Uterus (tissue), 2 donors: ENCODE data around the gene TPCN1.

Source experiments
- POLR2A ChIP-seq, 2 donors: fragments of 450-650 bp; IDR thresholded peaks; one replicate each; pipeline ENCODE4 v1.6.1; 2016; ENCODE audit warnings: antibody characterized with exemption in 2 of 2, mild to moderate bottlenecking in 1 of 2, moderate library complexity in 1 of 2
- TF ChIP-seq, protein P1 (sequence below), 4 experiments: fragments of 200-600 bp in 2 of 4; fragments of 450-650 bp in 2 of 4; sonication (generic) in 2 of 4; IDR thresholded peaks; one replicate each; pipeline ENCODE4 v1.5.1; 2016 to 2019; ENCODE audit warnings: antibody characterized with exemption in 4 of 4, mild to moderate bottlenecking in 2 of 4, moderate library complexity in 1 of 4

- TF ChIP-seq, protein P1, sequence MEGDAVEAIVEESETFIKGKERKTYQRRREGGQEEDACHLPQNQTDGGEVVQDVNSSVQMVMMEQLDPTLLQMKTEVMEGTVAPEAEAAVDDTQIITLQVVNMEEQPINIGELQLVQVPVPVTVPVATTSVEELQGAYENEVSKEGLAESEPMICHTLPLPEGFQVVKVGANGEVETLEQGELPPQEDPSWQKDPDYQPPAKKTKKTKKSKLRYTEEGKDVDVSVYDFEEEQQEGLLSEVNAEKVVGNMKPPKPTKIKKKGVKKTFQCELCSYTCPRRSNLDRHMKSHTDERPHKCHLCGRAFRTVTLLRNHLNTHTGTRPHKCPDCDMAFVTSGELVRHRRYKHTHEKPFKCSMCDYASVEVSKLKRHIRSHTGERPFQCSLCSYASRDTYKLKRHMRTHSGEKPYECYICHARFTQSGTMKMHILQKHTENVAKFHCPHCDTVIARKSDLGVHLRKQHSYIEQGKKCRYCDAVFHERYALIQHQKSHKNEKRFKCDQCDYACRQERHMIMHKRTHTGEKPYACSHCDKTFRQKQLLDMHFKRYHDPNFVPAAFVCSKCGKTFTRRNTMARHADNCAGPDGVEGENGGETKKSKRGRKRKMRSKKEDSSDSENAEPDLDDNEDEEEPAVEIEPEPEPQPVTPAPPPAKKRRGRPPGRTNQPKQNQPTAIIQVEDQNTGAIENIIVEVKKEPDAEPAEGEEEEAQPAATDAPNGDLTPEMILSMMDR (IDR thresholded peaks at IDR 0.05) = no peak
- no peak for TF ChIP-seq POLR2A (IDR thresholded peaks at IDR 0.05)
Observed at GRCh38 chr12:113299619-113300237, 78.5 kb downstream of the TPCN1 start.
